Adrenal gland (tissue), 12 donors: Measurements from ENCODE around the gene TRPV5. TPM values are rescaled to one million over a fixed set of nuclear protein-coding genes. Genes with fewer than 3 reads are reported as not detected.

Experiments used
- DNase-seq, 7 donors: peaks; one replicate each; pipeline ENCODE4 v3.0.0-alpha.2; 2019 to 2020
- H3K27ac ChIP-seq, 5 donors: fragments of 200-600 bp; sonication (generic) in 4 of 5; 1 replicate in 3 of 5; 2 replicates in 2 of 5; pipeline versions ENCODE4 v1.5.1 to v1.8.0; 2016 to 2020; ENCODE audit warnings: mild to moderate bottlenecking in 1 of 5
- H3K27me3 ChIP-seq: fragments of 200-600 bp; 2 replicates; pipeline ENCODE4 v1.8.0; 2021
- H3K36me3 ChIP-seq, 2 donors: fragments of 200-600 bp; replicated peaks in 1 of 2; 1 replicate in 1 of 2; 2 replicates in 1 of 2; pipeline versions ENCODE4 v1.5.1 to v1.8.0; 2018 to 2022
- H3K4me1 ChIP-seq, 2 donors: fragments of 200-600 bp; replicated peaks in 1 of 2; 1 replicate in 1 of 2; 2 replicates in 1 of 2; pipeline versions ENCODE4 v1.5.1 to v1.8.0; 2018 to 2021
- H3K4me3 ChIP-seq, 4 donors: fragments of 200-600 bp; sonication (generic) in 3 of 4; one replicate each; pipeline ENCODE4 v1.5.1; 2016 to 2018
- H3K9me3 ChIP-seq, 3 donors: fragments of 200-600 bp; sonication (generic) in 1 of 3; replicated peaks in 1 of 3; 1 replicate in 2 of 3; 2 replicates in 1 of 3; pipeline versions ENCODE4 v1.5.1 to v1.8.0; 2016 to 2021
- CTCF ChIP-seq, 6 experiments: fragments of 450-650 bp in 4 of 6; fragments of 200-600 bp in 2 of 6; sonication (generic) in 1 of 6; IDR thresholded peaks; 1 replicate in 5 of 6; 2 replicates in 1 of 6; pipeline versions ENCODE4 v1.5.1 to v1.8.0; 2016 to 2021; ENCODE audit warnings: antibody characterized with exemption in 6 of 6, mild to moderate bottlenecking in 2 of 6, moderate library complexity in 1 of 6
- POLR2A ChIP-seq, 2 donors: fragments of 450-650 bp; IDR thresholded peaks; one replicate each; pipeline ENCODE4 v1.6.1; 2017; ENCODE audit warnings: antibody characterized with exemption in 2 of 2, mild to moderate bottlenecking in 2 of 2, moderate library complexity in 1 of 2
- WGBS, 4 donors: extraction: QIAGEN DNeasy Blood & Tissue Kit in 2 of 4; methylation state at CpG; one replicate each; pipeline versions ENCODE4 v1.1.5 to v1.1.7; 2013 to 2017; 5-methylcytosine and 5-hydroxymethylcytosine counted together
- intact Hi-C, 2 donors: fragments of 100-400 bp; cut with DNase I; formaldehyde crosslinking; loops; one replicate each; pipeline versions ENCODE4 v1.14.1 to v1.15.0; 2022 to 2023
- polyA plus RNA-seq, 3 donors: library from polyadenylated mRNA; stranded (reverse); fragments of 200-250 nt in 2 of 3; fragments of 350-450 nt in 1 of 3; fragmentation: Illumina TruSeq in 1 of 3; extraction: RNeasy Lipid Tissue Mini Kit (QIAGEN cat#74804) in 1 of 3; gene quantifications; one replicate each; pipeline ENCODE4 v1.2.3, GENCODE V29; 2013 to 2014
- total RNA-seq, 9 donors: library from RNA; depleted of rRNA in 4 of 9; stranded (reverse); fragments of >200 nt in 4 of 9; fragments of 120-200 nt in 1 of 9; fragmentation: NEBNext Ultra II Directional in 1 of 9; extraction: Animal tissue kit (Norgen Biotek cat#: 25700) in 1 of 9; gene quantifications; one replicate each; pipeline versions ENCODE4 v1.1.0 to v1.2.4, GENCODE V29; 2013 to 2023
- donor health status: healthy with polysubstance abuse.
- donor health status: Bipolar disorder and iron deficiency.
- donor health status: DM: yes; HTN: yes; CAD: no.
- donor health status: DM: no; HTN: no; CAD: no.
- donor health status: DM: no; HTN: no; CAD: no.
- donor health status: DM: yes; HTN: yes; CAD: no.

TRPV5 gene
- total and polyA plus RNA-seq, 12 donors: not detected

GRCh38 chr7:142868188-142868985 lies 65.2 kb downstream of the TRPV5 start:
- intact Hi-C loops: no loop called here
- no peaks in the 10 kb centered on the region for H3K27me3 ChIP-seq
- no peaks in the 10 kb centered on the region for H3K36me3 ChIP-seq
- H3K9me3 ChIP-seq: no peaks in the 10 kb centered on the region
- DNase-seq: peak in 1 of 7 donors; percentile 30
- WGBS, 4 donors: 71 to 85% (median 81%) methylated on average over 15 to 31 of the region's 31 CpGs
- no peaks in the 10 kb centered on the region for H3K4me1 ChIP-seq
- TF ChIP-seq POLR2A (IDR thresholded peaks at IDR 0.05) (no peak), CTCF (IDR thresholded peaks at IDR 0.05) (no peak)
- H3K27ac ChIP-seq: no peak overlapping the region
- no peak overlapping the region for H3K4me3 ChIP-seq

- intact Hi-C loops: no loop called here
- H3K27ac ChIP-seq: no peak overlapping the region
- no peaks in the 10 kb centered on the region for H3K4me1 ChIP-seq
- 69 to 79% (median 75%) methylated on average over 9 to 18 of the region's 18 CpGs for WGBS, 4 donors
- DNase-seq: peak in 1 of 7 donors; percentile 35
- no peak for TF ChIP-seq CTCF (IDR thresholded peaks at IDR 0.05)
- TF ChIP-seq POLR2A (IDR thresholded peaks at IDR 0.05): no peak
- no peaks in the 10 kb centered on the region for H3K27me3 ChIP-seq
- no peaks in the 10 kb centered on the region for H3K9me3 ChIP-seq
- no peak overlapping the region for H3K4me3 ChIP-seq
- H3K36me3 ChIP-seq: no peaks in the 10 kb centered on the region
These were observed 66.0 kb downstream of the TRPV5 start for GRCh38 chr7:142867398-142868187.

GRCh38 chr7:142867097-142867378 lies 66.5 kb downstream of the TRPV5 start:
- H3K9me3 ChIP-seq: no peaks in the 10 kb centered on the region
- no peak overlapping the region for H3K4me3 ChIP-seq
- H3K36me3 ChIP-seq: no peaks in the 10 kb centered on the region
- H3K27ac ChIP-seq: no peak overlapping the region
- no peaks in the 10 kb centered on the region for H3K4me1 ChIP-seq
- intact Hi-C loops: no loop called here
- H3K27me3 ChIP-seq: no peaks in the 10 kb centered on the region
- TF ChIP-seq CTCF (IDR thresholded peaks at IDR 0.05) (no peak), POLR2A (IDR thresholded peaks at IDR 0.05) (no peak)
- no peak for DNase-seq
- 51 to 80% (median 62%) methylated on average over 4 of the region's 4 CpGs for whole genome bisulfite sequencing, 4 donors

- intact Hi-C loops: no loop called here
- no peak overlapping the region for H3K4me3 ChIP-seq
- H3K4me1 ChIP-seq: no peaks in the 10 kb centered on the region
- H3K9me3 ChIP-seq: no peaks in the 10 kb centered on the region
- peak; percentile 23 to 54 (median 50) for TF ChIP-seq CTCF (IDR thresholded peaks at IDR 0.05)
- TF ChIP-seq POLR2A (IDR thresholded peaks at IDR 0.05): no peak
- H3K27me3 ChIP-seq: no peaks in the 10 kb centered on the region
- no peak overlapping the region for H3K27ac ChIP-seq
- 54 to 68% (median 57%) methylated on average over 8 to 18 of the region's 18 CpGs for WGBS, 4 donors
- DNase-seq: peak in 6 of 7 donors; percentile 29 to 62 (median 42)
- H3K36me3 ChIP-seq: no peaks in the 10 kb centered on the region
These were observed 67.0 kb downstream of the TRPV5 start for GRCh38 chr7:142866361-142867096.
